Stimulated activated CD8-positive, alpha-beta memory T cell treated with anti-CD3 and anti-CD28 coated beads, Interleukin-7, amount 100 ng/mL, for 1 hour (primary cell): ENCODE data around the gene AP4M1.
A peak's percentile ranks its signal among the peaks of the same experiment; 100 is the strongest.

Experiments used
- DNase-seq, 2 donors: peaks; one replicate each; pipeline ENCODE4 v3.0.0-alpha.2; 2020; ENCODE audit warnings: low read depth in 2 of 2

The AP4M1 gene

GRCh38 chr7:100101016-100101862, at the start of gene AP4M1, which contains the start of gene MCM7:
Gene AP4M1, plus strand, starts transcription at chr7:100101643. Its CDS starts 72 bp downstream, at chr7:100101715.
Gene MCM7, minus strand, starts transcription at chr7:100101397. Its CDS starts 103 bp downstream, at chr7:100101294.
- peak; percentile 92 to 93 for DNase-seq

GRCh38 chr7:100053215-100053614, 48.2 kb upstream of the AP4M1 start:
- no peak for DNase-seq

- no peak for DNase-seq
These were observed 44.4 kb upstream of the AP4M1 start for GRCh38 chr7:100057006-100057405.

- DNase-seq: no peak
These were observed 42.1 kb upstream of the AP4M1 start for GRCh38 chr7:100059251-100059739.

GRCh38 chr7:100061518-100062193, 39.8 kb upstream of the AP4M1 start:
- no peak for DNase-seq

- DNase-seq: no peak
These were observed 38.1 kb upstream of the AP4M1 start for GRCh38 chr7:100063376-100063775.

GRCh38 chr7:100064162-100064561, 37.3 kb upstream of the AP4M1 start:
- no peak for DNase-seq

- DNase-seq: no peak
These were observed 35.8 kb upstream of the AP4M1 start for GRCh38 chr7:100065452-100066186.

GRCh38 chr7:100066953-100067352, 34.5 kb upstream of the AP4M1 start:
- DNase-seq: no peak

- no peak for DNase-seq
These were observed 31.5 kb upstream of the AP4M1 start for GRCh38 chr7:100069991-100070390.

- no peak for DNase-seq
These were observed 30.3 kb upstream of the AP4M1 start for GRCh38 chr7:100071018-100071723.

GRCh38 chr7:100072462-100072861, 29.0 kb upstream of the AP4M1 start:
- no peak for DNase-seq

- no peak for DNase-seq
These were observed 26.6 kb upstream of the AP4M1 start for GRCh38 chr7:100074841-100075240.

GRCh38 chr7:100075418-100075817, 26.0 kb upstream of the AP4M1 start:
- DNase-seq: no peak

- no peak for DNase-seq
These were observed 24.2 kb upstream of the AP4M1 start for GRCh38 chr7:100077205-100077604.

GRCh38 chr7:100079024-100079560, 22.4 kb upstream of the AP4M1 start:
- DNase-seq: no peak

- DNase-seq: no peak
These were observed 20.4 kb upstream of the AP4M1 start for GRCh38 chr7:100080907-100081534.

- peak; percentile 91 to 95 for DNase-seq
These were observed 19.8 kb upstream of the AP4M1 start, which contains the start of gene ZNF3 for GRCh38 chr7:100081535-100082102. Gene ZNF3, minus strand, starts transcription at chr7:100081723. Its CDS starts 4,366 bp downstream, at chr7:100077357.

- no peak for DNase-seq
These were observed 18.5 kb upstream of the AP4M1 start for GRCh38 chr7:100082978-100083377.

- DNase-seq: no peak
These were observed 15.9 kb upstream of the AP4M1 start for GRCh38 chr7:100085515-100085914.
